CD4-positive, alpha-beta T cell treated with Interferon alpha-2 for 1 hour (primary cell): Measurements from ENCODE around the gene KLHL3.
"Not testable (repeated sequence)": the region's sequence is repeated elsewhere in the genome, so short reads cannot be mapped to it uniquely, and the experiment has no call there.

Experiments
- DNase-seq, 2 donors: peaks; one replicate each; pipeline ENCODE4 v3.0.0-alpha.2; 2020 to 2022

Gene KLHL3

DNA sequence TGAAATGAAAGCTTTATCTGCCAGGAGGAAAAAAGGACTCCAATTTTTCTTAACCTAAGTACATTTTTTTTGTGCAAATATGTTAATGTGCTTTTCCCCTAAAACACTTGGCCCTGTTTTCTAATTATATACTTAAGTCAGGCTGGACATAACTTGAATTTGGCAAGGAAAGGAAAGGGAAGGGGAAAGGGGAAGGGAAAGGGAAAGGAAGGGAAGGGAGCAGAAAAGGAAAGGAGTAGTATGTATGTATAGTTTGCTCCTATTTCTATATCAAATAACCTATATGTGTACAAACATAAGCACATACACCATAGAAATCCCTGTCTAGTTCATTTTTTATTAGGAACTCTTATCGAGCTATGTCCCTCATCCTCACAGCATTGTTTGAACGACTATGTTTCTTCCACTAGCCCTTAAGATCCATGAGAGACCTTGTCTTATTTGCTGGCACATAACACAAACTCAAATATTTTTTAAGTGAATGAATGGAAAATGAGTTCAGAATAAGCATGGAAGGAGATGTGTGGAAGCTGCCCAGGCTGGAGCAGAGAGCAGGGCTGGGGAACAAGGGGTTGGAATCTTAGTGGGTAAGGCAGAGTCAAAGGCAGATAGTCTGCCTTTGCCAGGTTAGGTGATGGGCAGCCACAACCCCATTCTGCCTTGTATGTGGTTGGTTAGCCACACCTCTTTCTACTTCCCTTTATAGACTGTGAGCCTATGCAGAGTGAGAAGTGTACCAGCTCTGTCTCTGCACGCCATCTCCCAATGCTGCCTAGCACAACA is 70.0 kb downstream of the KLHL3 start:
- peak; percentile 12 to 44 for DNase-seq

DNA sequence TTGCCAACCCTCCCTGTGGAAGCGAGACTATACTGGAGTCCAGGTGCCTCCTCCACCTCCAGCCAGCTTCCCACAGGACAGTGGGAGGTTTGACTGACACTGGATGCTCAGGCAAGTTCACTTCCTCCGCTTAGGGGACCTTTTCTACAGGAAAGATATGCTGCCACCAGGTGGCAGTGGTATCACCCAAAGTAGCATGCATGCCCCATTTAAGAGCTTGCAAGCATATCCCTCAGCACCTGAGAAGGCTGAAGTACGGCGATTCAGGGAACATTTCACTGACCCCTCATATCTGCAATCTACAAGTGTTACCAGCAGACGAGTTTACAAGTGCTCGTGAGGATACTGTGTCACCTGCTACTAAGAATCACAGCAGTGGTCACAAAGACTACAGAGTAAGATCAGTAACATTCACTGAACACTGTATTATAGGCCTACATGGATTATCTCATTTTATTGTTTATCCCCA is 75.5 kb downstream of the KLHL3 start:
- peak; percentile 64 to 72 for DNase-seq

DNA sequence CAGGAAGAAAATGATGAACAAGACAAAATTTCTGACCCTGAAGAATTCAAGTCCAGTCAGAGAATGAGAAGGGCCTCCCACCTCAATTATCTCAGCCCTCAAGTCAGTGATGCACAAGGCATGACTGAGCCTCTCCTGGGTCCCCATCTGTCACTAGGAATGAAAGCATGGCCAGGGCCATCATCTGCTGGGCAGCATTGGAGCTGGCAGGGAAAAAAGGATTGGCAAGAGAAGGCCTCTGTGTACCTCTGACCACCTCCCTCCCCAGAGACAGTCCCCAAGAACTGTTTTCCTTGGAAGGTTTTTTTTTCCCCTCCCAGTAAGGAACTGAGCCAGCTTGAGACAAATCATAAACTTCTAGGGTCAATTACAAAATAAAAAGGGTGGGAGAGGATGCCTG is 76.7 kb downstream of the KLHL3 start:
- no peak for DNase-seq

DNA sequence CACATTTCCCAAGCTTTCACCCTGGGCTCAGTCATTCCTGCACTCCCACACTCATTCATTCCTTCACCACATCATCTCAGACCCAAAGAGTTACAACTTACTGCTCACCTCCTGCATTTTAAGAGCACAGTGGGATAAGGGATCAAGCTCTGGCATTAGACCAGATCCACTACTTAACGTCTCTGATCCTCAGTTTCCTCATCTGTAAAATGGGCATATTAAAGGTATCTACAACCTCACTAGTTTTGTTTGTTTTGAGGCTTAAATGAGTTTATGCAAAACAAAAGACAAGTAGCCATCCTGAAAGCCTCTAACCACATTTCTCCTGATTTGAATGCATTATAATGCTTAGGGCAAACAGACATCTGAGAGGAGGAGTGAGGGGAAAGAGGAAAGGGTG is 77.6 kb downstream of the KLHL3 start:
- no peak for DNase-seq

DNA sequence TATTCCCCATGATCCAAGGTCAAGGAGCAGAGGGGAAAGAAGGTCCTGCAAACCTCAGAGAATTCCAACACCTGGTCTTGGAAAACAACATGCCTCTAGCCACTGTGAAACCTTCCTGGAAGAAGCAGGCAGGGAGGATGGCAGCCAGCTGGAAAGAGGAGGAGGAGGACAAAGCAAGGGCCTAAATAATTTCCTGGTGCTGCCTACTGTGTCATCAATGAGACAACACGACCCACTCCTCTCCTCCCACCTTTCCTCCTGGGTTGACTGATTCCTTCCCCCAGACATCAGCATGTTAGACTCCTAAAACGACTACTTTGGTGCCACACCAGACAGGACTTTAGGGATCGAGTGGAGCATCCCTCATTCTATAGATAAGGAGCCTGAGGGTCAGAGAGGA is 78.8 kb downstream of the KLHL3 start:
- no peak for DNase-seq

DNA sequence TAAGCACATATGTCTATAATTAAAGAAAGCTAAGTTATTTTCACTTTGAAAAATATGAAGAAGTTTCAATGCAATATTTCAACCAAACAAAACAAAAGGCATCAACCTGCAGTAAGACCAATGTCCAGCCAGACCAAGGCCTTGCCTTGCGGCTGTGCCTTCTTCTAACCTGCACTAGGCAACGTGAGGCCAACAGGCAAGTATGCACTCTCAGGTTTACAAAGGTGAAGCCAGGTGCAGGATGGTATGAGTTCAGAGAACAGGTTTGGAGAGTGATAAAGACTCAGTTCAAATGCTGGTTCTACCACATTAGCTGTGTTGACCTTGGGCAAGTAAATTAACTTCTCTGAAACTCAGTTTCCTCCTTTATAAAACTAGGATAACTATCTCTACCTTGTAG is 79.3 kb downstream of the KLHL3 start:
- DNase-seq: no peak

DNA sequence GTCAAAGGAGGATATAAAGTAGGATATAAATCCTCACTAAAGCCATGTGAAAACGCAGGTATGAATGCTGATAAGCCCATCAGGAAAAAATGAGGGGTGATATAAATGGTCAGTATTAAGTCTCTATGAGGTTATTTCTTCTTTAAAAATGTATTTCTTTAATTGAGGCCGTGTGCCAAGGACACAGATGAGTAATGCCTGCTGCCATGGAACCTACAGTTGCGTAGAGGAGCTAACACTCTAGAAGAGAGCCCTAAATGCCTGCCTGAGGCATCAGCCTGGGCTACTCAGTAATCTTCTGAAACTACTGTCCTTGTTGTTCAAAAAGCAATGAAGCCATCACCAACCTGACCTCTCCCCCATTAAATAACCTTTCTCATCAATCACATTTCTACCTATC is 84.9 kb downstream of the KLHL3 start:
- no peak for DNase-seq

DNA sequence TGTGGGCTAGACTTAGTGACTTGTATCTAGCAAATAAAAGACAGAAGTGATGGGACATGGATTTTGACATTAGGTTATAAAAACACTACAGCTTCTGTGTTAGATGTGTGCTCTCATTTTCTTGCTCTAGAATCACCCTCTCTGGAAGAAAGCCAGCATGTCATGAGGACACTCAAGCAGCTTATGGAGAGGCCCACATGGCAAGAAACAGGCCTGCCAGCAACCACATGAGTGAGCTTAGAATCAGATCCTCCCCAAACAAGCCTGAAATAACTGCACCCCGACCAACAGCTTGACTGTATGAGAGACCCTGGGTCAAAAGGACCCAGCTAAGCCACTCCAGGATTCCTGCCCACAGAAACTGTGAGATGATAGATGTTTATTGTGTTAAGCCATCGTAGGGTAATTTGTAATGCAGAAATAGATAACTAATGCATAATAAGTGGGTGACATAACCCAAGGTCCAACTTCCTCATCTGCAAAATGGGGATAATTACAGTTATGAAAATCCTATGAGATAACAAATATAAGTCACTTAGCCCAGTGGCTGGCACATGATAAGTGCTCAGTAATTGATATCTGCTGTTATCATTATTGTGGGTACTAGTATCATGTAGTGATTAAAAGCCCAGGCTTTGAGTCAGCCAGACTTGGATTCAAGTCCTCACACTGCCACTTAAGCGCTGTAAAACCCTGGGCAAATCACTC is 86.5 kb downstream of the KLHL3 start:
- DNase-seq: no peak

DNA sequence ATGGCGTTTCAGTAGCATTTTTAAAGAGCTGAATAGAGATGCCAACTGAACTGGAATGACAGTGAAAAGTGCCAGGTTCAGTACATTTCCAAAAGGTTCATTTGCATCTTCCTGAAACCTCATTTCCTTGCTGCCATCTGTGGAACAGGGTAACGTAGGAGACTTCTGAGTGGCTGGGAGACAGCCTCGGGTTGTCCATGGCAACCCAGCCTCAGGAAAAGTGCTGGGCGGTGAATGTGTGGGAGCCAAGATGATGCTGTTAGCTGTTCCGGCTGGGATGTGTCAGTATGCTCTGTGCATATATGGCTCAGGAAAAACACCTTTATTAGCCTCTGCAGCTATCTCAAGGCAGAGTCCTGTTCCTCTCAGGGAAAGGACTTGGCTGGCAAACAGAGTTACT is 87.5 kb downstream of the KLHL3 start:
- no peak for DNase-seq

DNA sequence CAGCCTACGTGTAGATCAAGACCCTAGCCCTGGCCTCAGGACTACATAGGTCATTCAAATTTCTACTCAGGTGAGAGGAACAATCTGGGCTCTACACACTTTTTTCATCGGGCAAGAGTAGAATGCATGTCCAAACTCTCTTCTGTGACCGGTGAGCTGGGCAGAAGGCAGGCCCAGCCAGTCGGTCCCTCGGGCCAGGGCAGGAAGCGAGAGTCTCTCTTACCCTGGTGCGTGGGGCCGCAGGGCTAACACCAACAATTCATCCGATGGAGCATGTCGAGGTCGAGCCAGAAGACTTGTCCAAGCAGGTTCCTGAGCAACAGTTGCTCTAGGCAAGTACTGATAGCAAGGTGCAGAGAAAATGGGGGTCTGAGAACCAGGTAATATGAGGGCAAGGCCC is 88.5 kb downstream of the KLHL3 start:
- DNase-seq: no peak

DNA sequence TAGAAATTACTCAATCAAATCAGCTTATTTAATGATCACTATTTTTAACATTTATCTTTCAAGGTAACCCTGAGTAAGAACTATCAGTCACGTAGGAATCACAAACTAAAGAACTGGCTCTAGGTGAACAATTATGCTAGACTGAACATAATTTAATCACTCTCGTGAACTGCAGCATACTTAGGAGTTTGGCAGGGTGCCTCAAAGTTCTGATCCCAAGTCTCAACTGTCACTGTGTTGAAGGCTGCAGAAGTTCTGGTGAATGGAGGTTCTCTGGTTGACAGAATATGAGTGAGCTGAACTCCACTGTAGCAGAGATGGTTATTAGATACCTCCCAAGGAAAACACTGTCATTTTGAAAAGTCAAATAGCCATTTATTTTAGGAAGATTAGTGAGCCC is 89.1 kb downstream of the KLHL3 start:
- no peak for DNase-seq

DNA sequence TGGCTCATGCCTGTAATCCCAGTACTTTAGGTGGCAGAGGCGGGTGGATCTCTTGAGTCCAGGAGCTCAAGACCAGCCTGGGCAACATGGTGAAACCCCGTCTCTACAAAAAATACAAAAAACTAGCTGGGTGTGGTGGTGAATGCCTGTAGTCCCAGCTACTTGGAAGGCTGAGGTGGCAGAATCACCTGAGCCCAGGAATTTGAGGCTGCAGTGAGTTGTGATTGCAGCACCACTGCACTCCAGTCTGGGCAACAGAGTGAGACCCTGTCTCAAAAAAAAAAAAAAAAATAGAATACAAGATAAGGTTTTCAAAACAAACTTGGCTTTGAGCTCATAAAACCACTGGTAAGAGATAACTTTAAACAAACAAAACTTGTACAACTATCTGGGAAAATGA is 92.8 kb downstream of the KLHL3 start:
- not testable (repeated sequence) for DNase-seq

DNA sequence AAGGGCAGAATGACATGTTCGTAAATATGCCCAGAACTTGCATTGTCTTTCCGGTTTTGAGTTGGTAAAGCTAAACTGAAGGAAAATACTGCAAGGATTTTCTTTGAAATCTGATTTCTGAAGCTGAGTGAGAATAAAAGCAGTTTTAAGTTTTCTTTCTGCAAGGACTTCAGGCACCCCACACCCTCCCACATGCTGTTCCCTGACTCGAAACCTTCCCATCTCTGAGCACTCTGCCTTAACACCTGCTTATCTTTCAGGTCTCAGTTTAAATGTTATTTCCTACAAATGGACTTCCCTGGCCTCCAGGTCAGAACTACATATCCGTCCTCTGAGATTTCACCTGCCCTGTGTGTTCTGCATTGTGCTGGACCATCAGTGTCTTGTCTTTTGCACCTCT is 93.8 kb downstream of the KLHL3 start:
- DNase-seq: no peak

DNA sequence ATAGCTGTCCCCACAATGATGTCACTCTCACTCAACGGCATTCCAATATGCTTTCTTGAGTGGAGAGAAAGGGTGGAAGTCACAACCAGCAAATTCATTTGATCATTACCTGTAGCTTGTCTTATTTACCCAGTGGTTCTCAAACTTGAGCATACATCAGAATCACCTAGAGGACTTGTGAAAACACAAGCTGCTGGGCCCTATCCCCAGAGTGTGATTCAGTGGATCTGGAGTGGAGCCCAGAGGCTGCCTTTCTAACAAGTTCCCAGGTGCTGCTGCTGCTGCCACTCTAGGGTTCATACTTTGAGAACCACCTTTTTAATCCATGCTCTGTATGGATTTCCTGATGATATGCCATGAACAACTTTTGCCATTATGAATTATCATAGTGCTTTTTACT is 94.7 kb downstream of the KLHL3 start:
- DNase-seq: no peak

DNA sequence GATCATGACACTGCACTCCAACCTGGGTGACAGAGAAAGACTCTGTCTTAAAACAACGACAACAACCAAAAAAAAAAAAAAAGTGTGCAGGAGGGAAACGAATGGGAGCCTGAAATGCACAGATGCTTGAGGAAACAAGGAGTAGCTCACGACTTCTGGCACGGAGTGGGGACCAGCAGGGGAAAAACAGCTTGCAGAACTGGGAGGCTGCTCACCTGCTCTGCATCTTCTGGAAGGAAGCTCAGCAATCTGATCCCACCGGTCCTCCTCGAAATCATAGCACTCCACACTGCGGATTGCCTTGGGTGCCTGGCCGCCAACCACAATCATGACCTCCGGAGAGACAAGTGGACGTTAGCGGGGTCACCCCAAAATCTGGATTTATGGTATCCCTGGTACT is 96.2 kb downstream of the KLHL3 start:
- DNase-seq: no peak

DNA sequence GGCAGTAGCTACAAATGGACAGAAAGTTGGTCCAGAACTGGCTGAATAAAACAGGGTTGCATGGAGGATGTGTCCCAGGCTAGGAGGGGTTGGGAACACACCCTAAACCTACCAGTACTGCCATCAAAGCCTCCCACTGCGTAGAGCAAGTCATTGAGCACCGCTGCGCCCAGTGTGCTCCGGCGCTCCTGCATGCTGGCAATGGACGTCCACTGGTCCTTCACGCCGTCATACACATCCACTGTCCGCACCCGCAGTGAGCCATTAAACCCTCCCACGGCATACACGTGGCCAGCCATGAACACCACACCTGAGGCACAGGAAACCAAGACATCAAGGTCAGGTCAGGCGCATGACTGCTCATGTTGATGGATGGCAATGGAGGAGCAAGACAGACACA is 97.0 kb downstream of the KLHL3 start:
- DNase-seq: no peak

DNA sequence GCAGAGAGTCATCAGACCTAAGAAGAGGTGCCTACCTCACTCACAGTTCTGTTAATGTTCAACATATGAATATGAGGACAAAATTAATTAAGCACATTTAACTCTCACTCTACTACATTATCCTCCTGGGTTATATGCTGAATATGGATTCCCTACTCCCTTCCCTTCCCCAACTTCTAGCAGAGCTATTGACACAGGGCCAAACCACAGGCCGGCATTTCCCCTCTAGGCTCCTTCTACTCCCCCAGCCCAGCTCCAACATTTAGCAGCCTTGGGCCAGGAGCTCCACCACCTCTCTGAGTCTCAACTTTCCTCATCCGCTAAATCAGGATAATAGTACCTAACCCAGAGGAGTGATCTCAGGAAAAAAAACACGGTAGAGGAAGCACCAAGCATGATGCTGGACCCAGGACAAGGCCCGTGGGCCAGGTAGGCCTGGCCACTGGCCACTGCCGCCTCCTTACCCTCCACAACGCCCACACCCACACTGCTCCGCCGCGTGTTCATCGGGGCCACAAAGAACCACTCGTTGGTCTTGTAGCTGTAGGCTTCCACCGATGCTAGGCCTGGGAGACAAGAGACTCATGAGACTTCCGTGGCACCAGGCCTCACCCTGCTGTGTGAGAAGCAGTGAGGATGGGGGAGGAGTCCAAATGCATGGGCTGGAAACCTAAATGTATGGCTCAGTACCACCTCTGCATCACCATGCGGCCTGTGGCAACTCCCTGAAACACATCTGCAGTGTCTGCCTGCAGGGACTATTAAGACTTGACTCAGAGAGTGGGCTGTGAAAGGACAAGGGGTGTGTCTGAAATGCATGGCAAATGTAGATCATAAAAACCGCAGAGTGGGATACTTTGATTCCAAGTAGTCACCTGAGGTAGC is 98.8 kb downstream of the KLHL3 start:
- no peak for DNase-seq

DNA sequence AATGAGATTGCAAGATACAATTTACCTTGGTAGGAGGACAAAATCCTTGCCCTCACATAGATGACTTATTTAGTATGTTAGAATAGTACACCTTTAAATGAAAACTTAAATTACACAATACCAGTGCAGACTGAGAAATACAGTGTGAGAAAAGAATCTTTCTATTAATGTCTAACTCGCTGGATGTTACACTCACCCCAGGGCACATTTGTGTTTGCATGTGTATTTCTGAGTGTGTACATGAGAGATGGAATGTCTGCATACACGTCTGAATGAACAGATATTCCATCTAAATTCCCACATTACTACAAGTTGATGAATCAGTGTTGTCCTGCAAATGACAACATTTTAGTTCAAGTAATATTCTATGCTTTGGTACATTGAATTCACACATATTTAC is 99.8 kb downstream of the KLHL3 start:
- no peak for DNase-seq

DNA sequence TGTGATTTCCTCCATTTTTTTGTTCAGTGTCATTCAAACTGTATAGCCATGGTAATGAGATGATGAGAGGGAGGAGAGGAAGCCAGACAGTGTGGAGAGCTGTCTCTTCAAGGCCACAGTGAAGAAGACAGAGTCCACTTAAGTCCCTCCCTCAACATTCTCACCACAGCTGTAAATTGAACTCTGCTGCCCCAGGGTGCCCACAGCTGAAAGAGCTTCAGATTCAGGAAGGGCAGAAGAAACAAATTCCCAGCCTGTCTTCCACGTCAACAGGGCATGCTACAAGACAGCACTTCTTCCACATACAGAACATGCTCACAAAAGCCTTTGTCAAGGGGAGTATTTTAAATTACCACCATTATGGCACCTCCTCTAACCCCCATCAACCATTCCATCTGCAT is 100.4 kb downstream of the KLHL3 start:
- DNase-seq: no peak

DNA sequence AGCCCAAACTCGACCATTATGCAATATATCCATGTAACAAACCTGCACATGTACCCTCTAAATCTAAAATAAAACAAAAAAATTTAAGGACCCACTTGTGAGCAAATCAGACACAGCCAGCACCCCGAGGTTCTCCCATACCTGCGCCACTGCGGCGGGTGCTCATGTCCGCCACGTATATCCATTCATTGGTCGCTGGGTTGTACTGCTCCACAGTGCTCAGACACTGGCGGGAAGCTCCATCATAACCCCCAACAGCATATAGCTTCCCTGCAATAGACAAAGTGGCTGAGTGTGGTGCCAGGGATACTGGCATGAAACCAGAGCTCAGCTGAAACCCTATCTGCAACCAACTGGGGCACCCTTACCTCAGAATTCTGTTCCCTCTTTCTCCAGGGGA is 102.0 kb downstream of the KLHL3 start:
- DNase-seq: no peak

DNA sequence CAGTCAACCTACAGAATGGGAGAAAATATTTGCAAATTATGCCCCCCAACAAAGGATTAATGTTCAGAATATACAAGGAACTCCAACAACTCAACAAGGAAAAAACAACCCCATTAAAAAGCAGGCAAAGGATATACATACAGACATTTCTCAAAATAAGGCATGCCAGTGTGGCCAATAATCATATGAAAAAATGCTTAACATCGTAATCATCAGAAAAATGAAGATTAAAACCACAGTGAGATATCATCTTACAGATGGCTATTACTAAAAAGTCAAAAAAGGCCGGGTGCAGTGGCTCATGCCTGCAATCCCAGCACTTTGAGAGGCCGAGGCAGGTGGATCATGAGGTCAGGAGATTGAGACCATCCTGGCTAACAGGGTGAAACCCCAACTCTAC is 103.2 kb downstream of the KLHL3 start:
- DNase-seq: no peak

DNA sequence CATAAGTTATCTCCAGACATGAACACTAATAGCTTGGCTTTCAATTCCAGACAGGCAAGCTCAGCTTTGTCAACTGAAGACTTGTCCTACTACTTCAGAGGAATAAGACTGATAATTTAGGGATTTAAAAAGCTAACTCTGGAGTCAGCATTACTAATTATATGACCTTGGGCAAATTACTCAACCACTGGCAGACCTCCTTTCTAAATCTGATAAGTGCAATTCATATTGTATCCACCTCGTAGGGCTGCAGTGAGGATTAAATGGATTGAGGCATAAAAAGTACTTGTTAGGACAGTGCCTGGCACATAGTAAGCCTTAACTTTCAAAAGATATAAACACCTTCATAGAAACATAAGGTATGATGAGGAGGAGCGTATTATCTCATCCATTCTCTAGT is 104.4 kb downstream of the KLHL3 start:
- DNase-seq: no peak

DNA sequence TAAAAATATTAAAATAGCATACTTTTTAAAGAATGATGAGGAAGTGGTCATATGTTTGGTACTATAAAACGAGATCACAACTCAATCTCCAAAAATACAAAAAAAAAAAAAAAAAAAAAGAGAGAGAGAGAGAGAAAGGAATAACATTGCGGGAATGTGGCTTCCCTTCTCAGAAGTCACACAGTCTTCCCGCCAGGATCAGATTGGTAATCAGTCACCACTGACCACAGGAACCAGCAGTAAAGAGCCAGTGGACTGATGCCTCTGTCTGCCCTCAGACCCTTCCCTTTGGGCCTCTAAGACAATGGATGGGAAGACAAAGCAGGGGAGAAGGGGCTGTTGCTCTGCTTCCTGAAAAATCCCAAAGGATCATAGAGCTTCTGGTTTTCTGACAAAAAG is 104.9 kb downstream of the KLHL3 start:
- DNase-seq: no peak
